ENCODE measurements around the gene CIROP.

The CIROP gene

DNA sequence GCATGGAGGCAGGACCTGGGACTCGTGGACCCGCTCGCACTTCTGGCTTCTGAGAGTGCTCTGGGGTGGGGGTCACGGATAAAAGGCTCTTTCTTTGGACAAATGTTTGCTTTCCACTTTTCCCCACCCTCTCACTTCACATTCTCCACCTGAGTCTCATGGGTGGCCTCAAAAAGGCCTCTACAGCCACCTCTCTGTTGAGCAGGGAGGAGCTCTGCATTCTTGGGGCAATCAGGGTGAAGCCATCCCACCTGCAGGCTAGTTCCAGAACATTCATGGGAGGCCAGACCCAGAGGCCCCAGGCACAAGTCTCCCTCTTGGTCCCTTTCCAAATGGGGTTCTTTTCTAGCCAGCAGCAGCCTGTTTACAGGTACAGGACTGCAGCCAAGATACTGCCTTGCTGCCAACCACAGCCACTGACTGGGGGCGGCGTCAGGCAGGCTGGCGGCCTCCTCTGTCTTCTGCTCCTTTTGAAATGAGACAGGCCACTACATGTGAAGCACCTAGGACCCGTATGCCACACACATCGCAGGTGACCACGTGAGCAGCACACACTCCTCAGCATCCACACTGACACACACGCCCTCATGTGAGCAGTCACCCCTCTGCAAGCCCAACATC lies 32.5 kb upstream of the CIROP start:
- H2AFZ ChIP-seq (ENCODE audit: low read depth, low read length, severe bottlenecking) = no peak overlapping the region
- no peaks in the 10 kb centered on the region for H3K27me3 ChIP-seq (ENCODE audit: low read length)
- no peak overlapping the region for H3K9ac ChIP-seq (ENCODE audit: low read length)
- no peaks in the 10 kb centered on the region for H3K36me3 ChIP-seq (ENCODE audit: low read length)
- no peaks in the 10 kb centered on the region for H3K9me2 ChIP-seq (replicated peaks; ENCODE audit: insufficient read depth, low read length)
- H4K20me1 ChIP-seq (ENCODE audit: low read depth, low read length) = no peaks in the 10 kb centered on the region
- no peak overlapping the region for H3K4me3 ChIP-seq (ENCODE audit: insufficient read depth, low read length, poor library complexity, severe bottlenecking)
- no peaks in the 10 kb centered on the region for H3K9me3 ChIP-seq (ENCODE audit: insufficient read depth, low read length)
- H3F3A ChIP-seq (ENCODE audit: insufficient read depth) = no peaks in the 10 kb centered on the region
- H3K79me2 ChIP-seq (ENCODE audit: insufficient read depth, low read length) = no peaks in the 10 kb centered on the region
- H3K27ac ChIP-seq (ENCODE audit: low read depth, low read length) = no peak overlapping the region
- TF ChIP-seq EZH2phosphoT487 (conservative IDR thresholded peaks at IDR 0.05; ENCODE audit: low read length) = no peak
- TF ChIP-seq, protein P1, sequence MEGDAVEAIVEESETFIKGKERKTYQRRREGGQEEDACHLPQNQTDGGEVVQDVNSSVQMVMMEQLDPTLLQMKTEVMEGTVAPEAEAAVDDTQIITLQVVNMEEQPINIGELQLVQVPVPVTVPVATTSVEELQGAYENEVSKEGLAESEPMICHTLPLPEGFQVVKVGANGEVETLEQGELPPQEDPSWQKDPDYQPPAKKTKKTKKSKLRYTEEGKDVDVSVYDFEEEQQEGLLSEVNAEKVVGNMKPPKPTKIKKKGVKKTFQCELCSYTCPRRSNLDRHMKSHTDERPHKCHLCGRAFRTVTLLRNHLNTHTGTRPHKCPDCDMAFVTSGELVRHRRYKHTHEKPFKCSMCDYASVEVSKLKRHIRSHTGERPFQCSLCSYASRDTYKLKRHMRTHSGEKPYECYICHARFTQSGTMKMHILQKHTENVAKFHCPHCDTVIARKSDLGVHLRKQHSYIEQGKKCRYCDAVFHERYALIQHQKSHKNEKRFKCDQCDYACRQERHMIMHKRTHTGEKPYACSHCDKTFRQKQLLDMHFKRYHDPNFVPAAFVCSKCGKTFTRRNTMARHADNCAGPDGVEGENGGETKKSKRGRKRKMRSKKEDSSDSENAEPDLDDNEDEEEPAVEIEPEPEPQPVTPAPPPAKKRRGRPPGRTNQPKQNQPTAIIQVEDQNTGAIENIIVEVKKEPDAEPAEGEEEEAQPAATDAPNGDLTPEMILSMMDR (IDR thresholded peaks at IDR 0.05; ENCODE audit: insufficient read depth, low read length, poor library complexity, severe bottlenecking) = no peak
- H3K4me2 ChIP-seq (ENCODE audit: low read depth, low read length, poor library complexity, severe bottlenecking) = no peak overlapping the region

DNA sequence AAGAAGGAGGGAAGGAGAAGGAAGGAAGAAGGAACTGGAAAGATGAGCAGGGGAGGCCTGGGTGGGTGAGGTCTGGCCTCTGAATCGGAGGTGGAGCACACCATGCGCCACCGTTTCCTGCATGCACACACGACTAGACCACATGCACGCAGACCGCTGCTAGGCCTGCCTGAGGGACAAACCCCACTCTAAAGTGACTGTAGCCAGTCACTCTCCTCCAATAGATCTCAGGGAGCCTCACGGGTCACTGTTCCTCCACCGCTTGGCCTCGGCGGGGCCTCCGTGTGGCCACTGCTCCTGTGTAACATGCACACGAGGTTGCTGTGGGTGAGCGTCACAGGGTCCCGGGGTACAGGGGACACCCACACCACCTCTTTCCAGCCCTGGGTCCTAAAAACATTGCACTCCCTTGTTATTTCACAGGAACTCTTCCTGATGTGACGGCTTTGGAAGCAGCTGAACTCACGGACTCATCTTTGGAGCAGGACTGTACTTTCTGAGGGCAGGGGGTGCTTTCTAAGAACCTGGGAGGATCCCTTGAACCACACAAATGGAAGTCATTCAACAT lies 31.9 kb upstream of the CIROP start:
- Histone ChIP-seq H3K27ac (ENCODE audit: low read depth, low read length) (no peak overlapping the region), H2AFZ (ENCODE audit: low read depth, low read length, severe bottlenecking) (no peak overlapping the region), H3K9me2 (replicated peaks; ENCODE audit: insufficient read depth, low read length) (no peaks in the 10 kb centered on the region), H3K4me3 (ENCODE audit: insufficient read depth, low read length, poor library complexity, severe bottlenecking) (no peak overlapping the region), H3K27me3 (ENCODE audit: low read length) (no peaks in the 10 kb centered on the region), H3K4me2 (ENCODE audit: low read depth, low read length, poor library complexity, severe bottlenecking) (no peak overlapping the region), H3K36me3 (ENCODE audit: low read length) (no peaks in the 10 kb centered on the region), H3K9ac (ENCODE audit: low read length) (no peak overlapping the region), H4K20me1 (ENCODE audit: low read depth, low read length) (no peaks in the 10 kb centered on the region), H3K9me3 (ENCODE audit: insufficient read depth, low read length) (no peaks in the 10 kb centered on the region), H3F3A (ENCODE audit: insufficient read depth) (no peaks in the 10 kb centered on the region), H3K79me2 (ENCODE audit: insufficient read depth, low read length) (no peaks in the 10 kb centered on the region)
- TF ChIP-seq, protein P1 (IDR thresholded peaks at IDR 0.05; ENCODE audit: insufficient read depth, low read length, poor library complexity, severe bottlenecking) = no peak
- no peak for TF ChIP-seq EZH2phosphoT487 (conservative IDR thresholded peaks at IDR 0.05; ENCODE audit: low read length)

DNA sequence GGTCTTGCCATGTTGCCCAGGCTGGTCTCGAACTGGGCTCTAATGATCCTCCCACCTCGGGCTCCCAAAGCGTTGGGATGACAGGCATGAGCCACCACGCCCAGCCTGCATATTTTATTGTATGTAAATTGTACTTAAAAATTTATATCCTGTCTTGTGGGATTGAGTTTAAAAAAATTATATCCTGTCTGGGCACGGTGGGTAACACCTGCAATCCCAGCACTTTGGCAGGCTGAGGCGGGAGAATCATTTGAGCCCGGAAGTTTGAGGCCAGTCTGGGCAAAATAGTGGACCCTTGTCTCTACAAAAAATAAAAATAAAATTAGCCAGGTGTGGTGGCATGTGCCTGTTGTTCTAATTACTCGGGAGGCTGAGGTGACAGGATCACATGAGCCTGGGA lies 28.2 kb upstream of the CIROP start:
- no peaks in the 10 kb centered on the region for H3K36me3 ChIP-seq (ENCODE audit: low read length)
- no peaks in the 10 kb centered on the region for H3K27me3 ChIP-seq (ENCODE audit: low read length)
- H3K79me2 ChIP-seq (ENCODE audit: insufficient read depth, low read length) = no peaks in the 10 kb centered on the region
- no peaks in the 10 kb centered on the region for H4K20me1 ChIP-seq (ENCODE audit: low read depth, low read length)
- no peak overlapping the region for H3K9ac ChIP-seq (ENCODE audit: low read length)
- H3K9me2 ChIP-seq (replicated peaks; ENCODE audit: insufficient read depth, low read length) = no peaks in the 10 kb centered on the region
- TF ChIP-seq, protein P1 (IDR thresholded peaks at IDR 0.05; ENCODE audit: insufficient read depth, low read length, poor library complexity, severe bottlenecking) = no peak
- TF ChIP-seq EZH2phosphoT487 (conservative IDR thresholded peaks at IDR 0.05; ENCODE audit: low read length) = no peak
- H3F3A ChIP-seq (ENCODE audit: insufficient read depth) = no peaks in the 10 kb centered on the region
- H3K4me2 ChIP-seq (ENCODE audit: low read depth, low read length, poor library complexity, severe bottlenecking) = no peak overlapping the region
- H3K4me3 ChIP-seq (ENCODE audit: insufficient read depth, low read length, poor library complexity, severe bottlenecking) = no peak overlapping the region
- no peak overlapping the region for H3K27ac ChIP-seq (ENCODE audit: low read depth, low read length)
- no peak overlapping the region for H2AFZ ChIP-seq (ENCODE audit: low read depth, low read length, severe bottlenecking)
- H3K9me3 ChIP-seq (ENCODE audit: insufficient read depth, low read length) = no peaks in the 10 kb centered on the region

All from SU-DHL-6 (cell line).